OCI-LY7 (cell line): ENCODE results near the gene CDH23.

ENCODE experiments used
- EZH2phosphoT487 ChIP-seq: fragments of 200-600 bp; sonication (generic); IDR thresholded peaks from 2 replicates; pipeline ENCODE4 v1.6.1; 2018; ENCODE audit warnings: low read depth, borderline replicate concordance, mild to moderate bottlenecking, mixed run types, antibody characterized with exemption, low read length, moderate library complexity, mixed read lengths
- TF ChIP-seq, protein P1 (sequence below): fragments of 200-600 bp; sonication (generic); conservative IDR thresholded peaks from 2 replicates; pipeline ENCODE4 v1.5.1; 2014; ENCODE audit warnings: mild to moderate bottlenecking, antibody characterized with exemption, low read length, moderate library complexity, mixed read lengths

DNA sequence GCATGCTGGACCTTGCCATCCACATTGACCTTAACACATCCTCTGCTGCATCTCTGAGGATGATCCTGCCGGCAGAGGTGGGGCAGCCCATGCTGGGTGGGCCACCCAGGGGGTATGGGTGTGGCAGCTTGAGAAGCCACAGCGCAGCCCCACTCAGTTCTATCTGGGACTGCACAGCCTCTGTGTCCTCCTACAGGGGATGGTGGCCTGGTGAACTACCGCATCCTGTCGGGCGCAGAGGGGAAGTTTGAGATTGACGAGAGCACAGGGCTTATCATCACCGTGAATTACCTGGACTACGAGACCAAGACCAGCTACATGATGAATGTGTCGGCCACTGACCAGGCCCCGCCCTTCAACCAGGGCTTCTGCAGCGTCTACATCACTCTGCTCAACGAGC lies 335.1 kb downstream of the CDH23 start:
- TF ChIP-seq EZH2phosphoT487 = no peak
- TF ChIP-seq, protein P1, sequence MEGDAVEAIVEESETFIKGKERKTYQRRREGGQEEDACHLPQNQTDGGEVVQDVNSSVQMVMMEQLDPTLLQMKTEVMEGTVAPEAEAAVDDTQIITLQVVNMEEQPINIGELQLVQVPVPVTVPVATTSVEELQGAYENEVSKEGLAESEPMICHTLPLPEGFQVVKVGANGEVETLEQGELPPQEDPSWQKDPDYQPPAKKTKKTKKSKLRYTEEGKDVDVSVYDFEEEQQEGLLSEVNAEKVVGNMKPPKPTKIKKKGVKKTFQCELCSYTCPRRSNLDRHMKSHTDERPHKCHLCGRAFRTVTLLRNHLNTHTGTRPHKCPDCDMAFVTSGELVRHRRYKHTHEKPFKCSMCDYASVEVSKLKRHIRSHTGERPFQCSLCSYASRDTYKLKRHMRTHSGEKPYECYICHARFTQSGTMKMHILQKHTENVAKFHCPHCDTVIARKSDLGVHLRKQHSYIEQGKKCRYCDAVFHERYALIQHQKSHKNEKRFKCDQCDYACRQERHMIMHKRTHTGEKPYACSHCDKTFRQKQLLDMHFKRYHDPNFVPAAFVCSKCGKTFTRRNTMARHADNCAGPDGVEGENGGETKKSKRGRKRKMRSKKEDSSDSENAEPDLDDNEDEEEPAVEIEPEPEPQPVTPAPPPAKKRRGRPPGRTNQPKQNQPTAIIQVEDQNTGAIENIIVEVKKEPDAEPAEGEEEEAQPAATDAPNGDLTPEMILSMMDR = no peak
